ENCODE results near the gene SYPL1.

SYPL1 gene

DNA sequence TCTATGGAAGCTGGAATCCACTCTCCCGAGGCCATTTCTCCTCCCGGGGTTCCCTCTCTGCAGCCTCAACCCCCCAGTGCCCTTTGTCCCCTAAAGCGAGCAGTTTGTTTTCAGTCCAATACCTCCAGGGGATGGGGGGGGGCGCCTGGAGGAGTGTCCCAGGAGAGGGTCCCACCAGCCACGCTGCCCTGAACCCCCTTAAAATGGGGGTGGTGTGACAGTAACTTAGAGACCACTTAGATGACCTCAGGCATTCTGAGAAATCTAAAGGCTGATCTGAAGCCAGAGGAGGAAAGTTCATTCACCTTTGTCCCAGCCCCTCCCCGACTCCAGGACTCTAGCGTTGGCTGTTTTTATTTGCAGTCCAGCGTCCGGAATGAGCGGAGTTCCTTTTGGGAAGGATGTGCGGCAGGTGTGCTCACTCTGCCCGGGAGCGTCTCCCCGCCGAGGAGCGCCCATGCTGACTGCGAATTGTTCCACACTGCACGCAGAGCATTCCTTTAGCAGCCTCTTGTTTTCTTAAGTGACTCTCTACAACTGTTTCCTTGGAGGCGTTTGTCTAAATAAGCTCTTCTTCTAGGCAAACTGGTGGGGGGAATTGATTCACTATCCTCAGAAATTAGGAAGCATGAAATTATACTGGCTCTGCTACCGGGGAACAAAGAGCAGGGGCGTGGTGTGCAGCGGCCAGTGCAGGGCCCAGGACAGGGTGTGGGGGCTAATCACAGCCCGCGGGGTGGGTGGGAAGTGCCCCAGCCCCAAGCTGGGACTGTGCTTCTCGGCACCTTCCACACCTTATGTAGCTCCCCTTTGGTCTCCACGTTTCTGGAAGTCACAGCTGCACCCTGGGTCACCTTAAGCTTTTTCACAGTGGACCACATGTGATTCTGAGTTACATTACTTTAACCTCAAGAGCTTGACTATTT lies 46.3 kb downstream of the SYPL1 start:
- no peak for DNase-seq (ENCODE audit: low spot score)

DNA sequence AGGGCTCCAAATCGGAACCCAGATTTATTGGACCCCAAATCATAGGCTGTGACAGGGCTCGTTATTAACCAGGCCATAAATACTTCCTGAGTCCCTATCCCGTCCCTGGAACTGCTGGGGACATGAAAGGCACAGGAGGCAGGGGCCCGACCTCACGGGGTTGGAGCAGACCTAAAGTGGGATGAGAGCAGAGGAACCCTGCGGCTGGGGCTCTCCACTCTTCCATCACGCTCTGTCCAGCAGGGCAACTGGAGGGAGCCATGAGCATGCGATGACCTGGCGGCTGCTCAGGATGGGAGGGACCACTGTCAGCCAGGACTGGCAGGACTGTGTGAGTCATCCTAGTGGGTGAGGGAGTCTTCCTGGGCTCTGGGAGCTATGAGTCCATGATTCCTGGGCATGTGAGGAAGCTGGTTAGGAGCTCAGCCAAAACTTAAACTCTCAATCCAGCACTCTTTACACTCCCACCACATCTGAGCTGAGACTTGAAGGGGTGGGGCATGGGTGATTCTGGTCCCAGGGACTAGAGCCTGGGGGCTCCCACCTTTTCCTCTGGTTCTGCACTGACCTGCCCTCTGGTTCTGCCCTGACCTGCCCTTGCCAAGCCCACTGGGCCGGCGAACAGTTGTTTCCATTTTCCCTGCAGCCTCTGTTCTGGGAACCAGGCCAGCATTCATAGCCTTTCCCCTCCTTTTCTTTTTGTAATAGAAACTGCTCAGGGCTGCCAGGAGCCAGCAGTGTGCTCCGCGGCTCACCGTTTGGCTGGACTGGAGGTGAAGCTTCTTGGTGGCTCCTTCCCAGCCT lies 47.1 kb downstream of the SYPL1 start:
- no peak for DNase-seq (ENCODE audit: low spot score)

DNA sequence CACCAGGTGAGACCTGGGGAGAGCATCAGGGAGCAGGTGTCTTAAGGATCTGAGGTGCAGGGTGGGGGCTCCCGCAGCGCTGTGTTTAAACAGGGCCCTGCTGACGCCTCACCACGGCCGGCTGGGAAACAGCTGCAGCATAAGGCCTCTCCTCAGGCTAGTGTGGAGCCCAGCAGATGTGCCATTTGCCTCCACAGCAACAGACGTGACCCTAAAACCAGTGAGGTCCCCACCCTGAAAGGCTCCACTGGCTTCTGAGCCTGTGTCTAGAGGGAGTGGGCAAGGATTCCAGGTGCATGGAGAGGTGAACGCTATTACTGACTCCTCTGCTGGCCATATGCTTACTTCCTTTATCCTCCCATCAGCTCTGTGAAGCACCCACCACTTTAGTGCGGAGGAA lies 47.8 kb downstream of the SYPL1 start:
- DNase-seq (ENCODE audit: low spot score) = no peak

DNA sequence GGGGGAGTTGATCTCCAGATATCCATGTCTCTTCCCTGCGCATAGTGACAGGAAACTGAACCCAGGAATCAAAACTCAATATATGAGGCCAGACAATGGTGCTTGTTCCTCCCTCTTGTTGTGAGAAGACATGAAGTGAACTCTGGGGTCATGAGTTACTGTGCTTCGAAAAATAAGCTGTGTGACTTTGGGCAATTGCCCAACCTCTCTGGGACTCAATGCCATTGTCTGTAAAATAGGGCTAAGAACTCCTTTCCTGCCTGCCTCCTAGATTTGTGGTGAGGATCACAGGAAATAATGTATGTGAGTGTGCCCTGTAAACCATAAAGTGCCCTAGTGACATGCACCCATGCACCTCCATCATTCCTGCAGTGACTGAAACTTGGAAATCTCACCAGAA lies 48.4 kb downstream of the SYPL1 start:
- DNase-seq (ENCODE audit: low spot score) = no peak

DNA sequence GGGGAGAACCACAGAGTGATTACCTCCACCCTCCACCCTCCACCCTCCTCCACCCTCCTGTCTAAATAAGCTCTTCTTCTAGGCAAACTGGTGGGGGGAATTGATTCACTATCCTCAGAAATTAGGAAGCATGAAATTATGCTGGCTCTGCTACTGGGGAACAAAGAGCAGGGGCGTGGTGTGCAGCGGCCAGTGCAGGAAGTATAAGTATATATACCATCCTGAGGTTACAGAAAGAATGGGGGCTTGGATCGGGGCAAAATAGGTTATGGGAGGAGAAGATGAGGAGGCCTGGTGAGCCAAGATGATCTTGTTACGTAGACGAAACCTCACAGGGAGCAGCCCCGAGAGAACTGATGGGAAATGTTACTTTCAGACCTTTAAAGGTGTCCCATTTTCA lies 49.1 kb downstream of the SYPL1 start:
- no peak for DNase-seq (ENCODE audit: low spot score)

DNA sequence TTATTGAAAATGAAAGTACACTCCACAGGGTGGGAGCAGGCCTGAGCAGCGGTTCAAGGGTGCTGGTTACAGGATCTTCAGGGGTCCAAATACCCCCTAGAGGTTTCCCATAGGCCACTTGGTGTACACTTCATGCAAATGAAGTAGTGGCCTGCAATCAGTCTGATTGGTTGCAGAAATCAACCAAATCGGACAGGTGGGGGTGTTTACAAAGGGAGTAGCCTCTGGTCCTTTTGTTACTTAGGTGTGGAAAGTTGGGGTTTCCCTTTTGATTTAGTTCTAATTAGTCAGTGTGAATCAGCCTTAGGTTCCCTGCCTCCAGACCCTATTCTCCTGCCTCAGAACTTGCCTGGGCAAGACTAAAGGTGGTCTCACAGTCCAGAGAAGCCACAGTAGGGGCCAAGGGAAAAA lies 49.6 kb downstream of the SYPL1 start:
- no peak for DNase-seq (ENCODE audit: low spot score)

DNA sequence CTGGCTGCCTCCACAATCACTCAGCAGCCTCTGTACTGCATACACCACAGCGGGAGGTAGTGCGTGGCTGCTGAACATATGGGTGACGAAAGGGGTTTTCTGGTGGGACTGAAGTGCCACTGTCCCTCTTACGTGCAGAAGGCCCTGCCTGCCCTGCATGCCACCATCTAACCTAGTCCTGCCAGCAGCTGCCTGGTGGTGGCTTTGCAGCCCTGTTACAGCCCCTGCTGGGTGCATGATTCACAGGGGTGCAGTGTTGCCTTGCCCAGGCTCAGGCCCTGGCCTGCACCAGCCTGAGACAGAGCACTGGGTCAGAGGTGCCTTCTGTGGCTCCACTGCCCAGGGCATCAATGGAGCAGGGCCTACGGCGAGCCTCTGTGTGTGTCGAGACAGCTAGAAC lies 50.1 kb downstream of the SYPL1 start:
- no peak for DNase-seq (ENCODE audit: low spot score)

DNA sequence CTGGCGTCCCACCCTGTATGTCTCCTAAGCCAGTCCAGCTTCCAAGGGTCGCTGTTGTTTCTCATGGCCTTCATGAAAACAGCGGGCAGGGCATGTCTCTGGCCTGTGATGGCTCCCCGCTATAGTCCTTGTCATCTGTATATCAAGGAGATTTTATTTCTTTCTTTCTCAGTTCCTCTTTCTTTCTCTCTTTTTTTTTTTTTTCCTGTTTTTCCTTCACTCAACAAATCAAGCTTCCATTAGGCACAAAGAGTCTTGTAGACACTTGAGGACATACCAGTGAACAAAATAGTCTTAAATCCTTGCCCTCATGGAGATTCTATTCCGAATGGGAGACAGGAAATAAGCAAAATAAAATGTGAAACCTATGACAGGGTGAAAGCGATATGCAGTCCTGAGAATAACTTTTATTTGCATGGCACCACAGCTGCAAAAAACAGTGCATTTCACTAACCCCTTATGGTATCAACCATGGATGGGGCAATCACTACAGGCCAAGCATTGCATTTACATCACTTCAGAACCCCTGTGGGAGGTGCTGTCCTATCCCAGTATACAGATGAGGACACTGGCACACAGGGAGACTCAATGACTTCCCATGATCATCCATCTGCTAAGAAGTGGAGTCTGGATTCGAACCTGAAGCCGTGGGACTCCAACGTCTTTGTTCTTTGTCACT lies 50.7 kb downstream of the SYPL1 start:
- no peak for DNase-seq (ENCODE audit: low spot score)

DNA sequence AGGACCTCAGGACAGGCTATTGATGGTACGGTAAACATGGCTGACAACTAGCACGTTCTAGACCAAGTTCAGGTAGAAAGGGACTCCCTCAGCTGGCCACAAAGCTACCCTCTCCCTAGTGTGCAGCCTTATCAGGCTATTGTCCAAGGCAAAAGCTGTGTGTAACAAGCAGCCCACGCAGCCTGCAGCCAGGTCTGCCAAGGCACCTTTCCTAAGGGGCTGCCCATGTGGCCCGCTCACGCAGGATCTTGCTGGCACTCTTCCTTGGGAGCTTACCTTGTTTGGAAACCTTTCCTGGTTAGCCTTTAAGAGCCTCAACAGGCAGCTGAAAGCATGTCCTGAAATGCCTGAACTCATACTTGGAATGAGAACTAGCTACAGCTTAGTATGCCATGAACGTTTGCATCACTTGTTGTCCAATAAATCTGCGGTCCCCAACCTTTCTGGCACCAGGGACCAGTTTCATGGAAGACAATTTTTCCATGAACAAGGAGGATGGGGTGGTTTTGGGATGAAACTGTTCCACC lies 51.7 kb downstream of the SYPL1 start:
- DNase-seq (ENCODE audit: low spot score) = no peak

DNA sequence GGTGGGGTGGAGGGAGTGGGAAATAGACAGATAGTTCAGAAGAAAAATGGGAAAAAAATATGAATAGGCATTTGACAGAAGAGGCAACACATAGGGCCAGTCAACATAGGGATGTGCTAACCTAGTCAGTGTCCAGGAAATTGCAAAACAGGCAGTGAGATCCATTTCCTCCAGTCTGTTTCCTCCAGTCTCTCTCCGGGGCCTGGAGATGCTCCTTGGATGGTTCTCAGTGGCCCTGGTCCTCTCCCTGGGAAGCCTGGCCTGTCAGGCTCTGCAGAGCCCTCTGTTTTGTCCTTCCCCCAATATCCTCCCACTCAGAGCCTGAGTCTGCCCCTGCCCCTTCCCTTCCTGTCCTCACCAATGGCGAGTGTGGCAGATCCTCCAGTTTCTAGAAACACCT lies 52.6 kb downstream of the SYPL1 start:
- DNase-seq (ENCODE audit: low spot score) = no peak

DNA sequence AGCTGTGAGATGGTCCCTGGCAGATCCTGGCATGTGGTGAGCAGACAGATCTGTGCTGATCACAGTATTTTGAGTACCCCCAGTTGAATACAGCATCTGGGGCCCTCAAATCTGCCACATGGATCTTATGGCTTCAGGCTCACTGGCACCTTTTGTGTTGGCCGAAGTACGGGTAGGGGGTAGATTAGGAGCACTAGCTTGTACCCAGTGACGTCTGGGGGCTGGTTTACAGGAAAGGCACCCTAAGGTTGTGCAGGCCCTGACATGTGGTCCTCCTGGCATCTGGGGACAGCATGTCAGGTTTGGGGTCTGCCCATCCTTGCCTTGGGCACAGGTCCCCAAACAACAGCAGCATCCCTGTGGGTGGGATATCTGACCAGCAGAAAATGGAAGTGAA lies 53.2 kb downstream of the SYPL1 start:
- DNase-seq (ENCODE audit: low spot score) = no peak

DNA sequence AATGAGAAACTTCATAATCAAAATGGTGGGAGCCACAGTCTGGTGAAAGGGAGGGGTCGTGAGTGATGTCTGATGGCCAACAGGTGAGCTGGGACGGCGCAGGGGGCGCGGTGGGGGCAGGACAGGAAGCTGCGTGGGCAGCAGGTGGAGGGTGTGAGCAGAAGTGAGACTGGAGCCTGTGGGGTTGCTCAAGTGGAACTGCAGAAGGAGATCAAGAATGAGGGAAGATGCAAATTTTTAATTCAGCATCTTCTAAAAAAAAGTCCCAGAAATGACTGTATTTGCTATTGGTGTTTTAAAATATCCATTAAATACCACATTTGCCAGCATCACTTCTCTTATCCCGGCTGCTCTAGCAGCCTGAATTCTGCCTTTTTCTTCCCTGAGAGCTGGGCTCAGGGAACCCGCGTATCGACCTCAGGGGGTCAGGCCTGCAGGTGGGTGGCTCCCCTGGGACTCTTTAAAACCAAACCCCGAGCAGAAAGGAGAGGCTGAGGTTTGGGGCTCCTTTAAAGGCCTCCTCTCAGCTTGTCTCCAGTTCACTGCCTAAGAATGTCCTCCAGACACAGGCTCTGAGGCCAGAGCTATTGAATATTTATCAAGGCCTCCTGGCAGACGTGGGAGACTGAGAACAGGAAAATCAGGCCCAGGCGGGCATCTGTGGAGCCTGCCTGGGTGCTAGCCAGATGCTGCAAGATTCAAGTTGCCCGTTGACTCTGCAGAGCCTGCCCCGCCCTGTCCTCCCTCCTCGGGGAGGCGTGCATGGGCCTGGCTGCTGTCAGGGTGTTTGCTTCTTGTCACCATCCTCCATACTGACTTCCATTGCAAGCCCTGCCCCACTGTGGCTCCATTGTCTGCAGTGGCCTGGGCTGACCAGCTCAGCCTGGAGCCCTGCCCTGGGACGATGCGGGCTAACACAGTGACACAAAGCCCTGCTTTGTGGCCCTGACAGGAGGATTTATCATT lies 53.9 kb downstream of the SYPL1 start:
- no peak for DNase-seq (ENCODE audit: low spot score)

DNA sequence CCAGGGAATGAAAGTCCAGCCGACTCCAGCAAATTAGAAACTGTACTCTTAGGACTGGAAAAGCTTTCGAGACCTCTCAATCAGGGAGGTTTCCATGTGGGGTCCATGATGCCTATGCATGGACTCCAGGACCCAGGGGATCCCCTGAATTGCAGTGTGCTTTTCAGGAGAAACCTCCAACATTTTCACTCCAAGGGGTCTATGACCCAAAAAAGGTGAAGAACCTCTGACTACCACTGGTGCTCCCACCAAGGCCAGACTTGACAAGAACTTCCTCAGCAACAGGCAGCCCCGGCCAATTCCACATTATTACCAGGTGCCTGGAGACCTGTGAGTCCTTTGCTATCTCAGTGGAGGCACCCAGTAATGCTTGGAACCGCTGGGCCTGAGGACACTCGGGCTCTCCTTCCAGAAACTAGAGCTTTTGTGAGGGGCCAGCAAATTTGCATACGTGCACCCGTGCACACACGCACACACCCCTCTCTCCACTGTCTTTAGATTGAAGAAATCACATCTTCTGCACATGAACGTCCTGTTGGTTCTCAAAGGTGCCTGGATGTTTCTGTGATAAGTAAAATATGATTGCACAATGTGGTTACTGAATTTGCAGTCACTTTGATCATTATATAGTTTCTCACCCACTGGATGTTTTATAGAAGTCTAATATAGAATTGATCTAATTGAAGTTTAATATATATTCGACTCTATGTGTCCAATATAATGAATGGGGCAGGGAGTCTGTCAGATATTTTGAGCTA lies 54.7 kb downstream of the SYPL1 start:
- no peak for DNase-seq (ENCODE audit: low spot score)

DNA sequence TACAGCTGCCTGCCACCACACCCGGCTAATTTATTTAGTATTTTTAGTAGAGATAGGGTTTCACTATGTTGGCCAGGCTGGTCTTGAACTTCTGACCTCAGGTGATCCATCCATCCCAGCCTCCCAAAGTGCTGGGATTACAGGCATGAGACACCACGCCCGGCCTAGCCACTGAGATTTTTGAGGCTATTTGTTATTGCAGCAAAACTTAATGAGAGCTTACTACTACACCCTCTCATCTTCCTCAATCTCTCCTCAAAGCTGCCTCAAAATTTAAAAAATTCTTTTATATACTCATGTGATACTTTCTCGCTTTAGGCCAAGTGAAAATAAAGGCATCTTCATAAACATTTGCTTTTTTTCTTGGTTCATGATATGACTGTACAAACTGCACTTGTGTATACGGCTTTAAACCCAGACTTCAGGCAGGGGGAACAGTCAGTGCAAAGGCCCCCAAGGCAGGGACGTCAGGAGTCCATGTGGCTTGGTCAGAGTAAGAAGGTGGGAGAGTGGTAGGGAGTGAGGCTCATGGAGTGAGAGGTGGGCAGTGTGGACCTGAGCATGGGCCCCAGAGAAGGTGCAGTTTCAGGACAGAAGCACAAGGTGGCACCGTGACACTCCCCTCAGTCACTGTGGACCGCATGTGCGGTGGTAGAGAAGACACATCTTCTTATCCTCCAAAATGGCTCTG lies 55.5 kb downstream of the SYPL1 start:
- peak; percentile 71 for DNase-seq (ENCODE audit: low spot score)

DNA sequence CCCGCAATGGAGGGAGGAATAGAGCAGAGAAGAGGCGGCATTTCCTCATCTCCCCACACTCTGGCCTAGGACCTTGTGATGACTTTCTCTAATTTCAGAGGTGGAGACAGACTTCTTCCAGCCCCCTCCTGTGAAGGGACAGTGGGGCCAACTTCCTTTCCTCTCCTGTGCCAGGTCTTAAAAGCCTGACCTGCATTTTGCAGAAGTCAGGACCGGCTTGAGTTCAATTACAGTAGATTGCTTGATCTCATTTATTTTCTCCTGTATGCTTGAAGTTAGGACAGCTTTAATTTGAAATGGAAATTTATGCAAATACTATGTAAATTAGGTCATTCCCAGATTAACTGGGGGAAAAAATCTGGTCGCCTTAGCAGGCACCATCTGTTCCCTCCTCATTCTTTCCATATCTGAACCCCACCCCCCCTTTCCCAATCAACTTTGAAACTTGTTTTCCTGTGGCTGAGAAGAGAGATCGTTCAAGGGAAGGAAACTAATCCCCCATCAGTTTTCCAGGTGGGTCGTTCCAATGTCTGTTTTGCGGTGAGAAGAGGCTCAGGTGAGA lies 57.1 kb downstream of the SYPL1 start:
- no peak for DNase-seq (ENCODE audit: low spot score)

DNA sequence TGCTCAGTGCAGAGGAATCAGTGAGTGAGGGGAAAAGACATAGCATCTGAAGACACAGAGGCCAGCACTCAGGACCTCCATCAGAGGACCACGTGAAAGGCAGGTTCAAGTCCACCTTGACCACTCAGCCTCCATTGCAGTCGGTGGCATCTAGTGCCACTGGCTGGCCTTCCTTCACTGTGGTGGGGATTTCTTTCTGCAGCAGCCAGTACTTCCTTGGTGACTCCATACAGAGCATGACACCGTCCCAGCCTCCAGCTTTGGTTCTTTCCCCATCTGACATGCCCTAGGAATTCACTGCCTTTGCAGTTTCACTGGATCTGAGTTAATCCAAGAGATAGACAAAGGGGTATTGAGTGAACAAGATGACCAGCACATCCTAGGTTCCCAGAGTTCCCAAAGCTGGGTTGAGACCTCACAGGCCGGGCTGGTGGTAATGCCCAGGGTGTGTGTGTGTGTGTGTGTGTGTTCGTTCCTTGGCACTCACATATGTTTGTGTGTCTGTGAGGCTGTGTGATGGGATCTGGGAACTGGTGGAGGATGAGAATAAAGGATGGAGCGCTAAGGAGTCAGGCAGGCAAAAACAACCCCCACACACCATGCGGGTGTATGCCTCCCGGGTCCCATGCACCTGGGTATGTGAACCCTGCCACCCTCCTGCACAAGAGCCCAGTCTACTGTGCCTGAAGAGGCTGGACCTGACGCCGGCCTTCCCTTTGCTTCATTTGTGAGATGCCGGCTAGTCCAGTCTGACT lies 57.8 kb downstream of the SYPL1 start:
- DNase-seq (ENCODE audit: low spot score) = no peak

DNA sequence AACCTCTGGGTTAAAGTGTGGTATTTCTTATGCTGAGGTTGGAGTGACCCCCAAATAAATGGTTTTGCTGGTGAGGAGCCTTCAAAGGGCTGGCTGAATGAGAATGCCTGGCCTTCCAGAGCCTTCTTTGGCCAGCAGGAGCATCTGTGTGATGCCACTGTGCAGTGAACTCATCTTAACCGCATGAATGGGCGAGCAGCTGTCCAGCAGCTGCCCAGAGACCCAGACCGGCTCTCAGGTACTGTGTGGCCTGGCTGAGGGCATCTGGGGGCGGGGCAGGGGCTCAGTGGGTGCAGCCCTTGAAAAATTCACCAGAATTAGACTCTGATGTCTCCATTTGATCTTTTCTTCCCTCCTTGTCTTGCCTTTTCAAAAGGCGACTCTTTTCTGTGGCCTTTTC lies 59.0 kb downstream of the SYPL1 start:
- DNase-seq (ENCODE audit: low spot score) = no peak

DNA sequence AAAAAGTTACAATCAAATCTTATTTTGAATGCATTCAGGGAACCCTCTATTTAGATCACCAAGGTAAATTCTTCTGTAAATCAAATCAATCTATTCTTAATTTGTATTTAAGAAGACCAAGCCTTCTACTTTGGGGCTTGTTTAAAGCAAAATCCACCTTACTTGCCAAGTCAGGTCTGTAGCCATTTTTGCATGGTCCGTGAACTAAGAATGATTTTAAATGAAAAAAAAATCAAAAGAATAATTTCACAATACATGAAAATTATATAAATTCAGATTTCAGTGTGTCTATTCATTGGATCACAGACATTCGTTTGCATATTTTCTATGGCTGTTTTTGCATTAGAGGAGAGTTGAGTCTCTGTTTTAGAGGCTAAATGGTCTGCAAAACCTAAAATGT lies 59.4 kb downstream of the SYPL1 start:
- no peak for DNase-seq (ENCODE audit: low spot score)

DNA sequence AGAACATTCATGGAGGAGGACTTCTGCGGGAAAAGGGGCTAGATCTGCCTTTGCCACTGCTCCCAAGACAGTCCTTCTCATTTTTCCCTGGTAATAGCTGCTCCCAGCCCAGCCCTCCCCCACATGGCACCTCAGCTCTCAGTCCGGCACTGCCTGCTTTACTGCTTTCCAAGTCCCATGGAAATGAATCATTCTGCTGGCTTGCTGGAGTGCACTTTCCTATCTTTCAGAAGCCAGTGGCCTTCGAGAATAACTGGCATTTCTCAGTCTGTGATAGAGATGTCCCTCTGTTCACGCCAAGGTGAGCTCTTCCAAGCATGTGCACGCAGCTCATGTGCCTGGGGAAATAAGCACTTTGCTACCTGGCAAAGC lies 61.4 kb downstream of the SYPL1 start:
- no peak for DNase-seq (ENCODE audit: low spot score)

Measured in activated CD4-positive, alpha-beta T cell treated with anti-CD3 and anti-CD28 coated beads, Interleukin-2, Interleukin-4, amounts not matched to agents 100 ng/mL and 50 ng/mL, durations not matched to agents 16 hours and 8 hours (primary cell).